Panc1 (cell line): ENCODE measurements around the gene CHRNA7. TPM values are rescaled to one million over a fixed set of nuclear protein-coding genes. Genes with fewer than 3 reads are reported as not detected.

Experiments
- ATAC-seq: fragments of 200-7000 bp; cut with Tn5 transposase; 2 replicates; pipeline ENCODE4 v1.9.1; 2020; ENCODE audit warnings: mild to moderate bottlenecking, moderate library complexity
- Bru-seq: library from RNA; stranded (reverse); fragments of 400-500 nt; gene quantifications from one replicate; lab custom pipeline; 2021; lab: Mats Ljungman, UMichigan
- BruChase-seq, 2 experiments: library from RNA; stranded (reverse); fragments of 400-500 nt; gene quantifications; one replicate each; lab custom pipeline; 2021; lab: Mats Ljungman, UMichigan
- BruUV-seq: library from RNA; stranded (reverse); fragments of 400-500 nt; replicated peaks from 2 replicates; lab custom pipeline; 2021; lab: Mats Ljungman, UMichigan
- CTCF ChIA-PET: fragments of 300-600 bp; sonication (Branson Sonifier 250); formaldehyde crosslinking; loops from one replicate; lab custom pipeline; 2022; ENCODE audit warnings: antibody characterized with exemption; lab: Charles Lee
- POLR2A ChIA-PET: fragments of 300-600 bp; sonication (Branson Sonifier 250); formaldehyde crosslinking; loops from one replicate; lab custom pipeline; 2022; ENCODE audit warnings: antibody characterized with exemption; lab: Charles Lee
- DNase-seq: peaks from one replicate; pipeline ENCODE4 v3.0.0-alpha.2; 2010; ENCODE audit warnings: low read depth, low spot score
- H3K27ac ChIP-seq: 2 replicates; pipeline ENCODE4 v1.5.1; 2011; ENCODE audit warnings: mild to moderate bottlenecking, low read length, inconsistent platforms
- H3K27me3 ChIP-seq: fragments of 200-500 bp; sonication (Bioruptor generic); 2 replicates; pipeline ENCODE4 v1.6.0; 2014; ENCODE audit warnings: low read length, inconsistent platforms; ENCODE audit not compliant: control insufficient read depth, insufficient read depth
- H3K36me3 ChIP-seq: fragments of 200-500 bp; sonication (Bioruptor generic); 2 replicates; pipeline ENCODE4 v1.5.1; 2014; ENCODE audit warnings: inconsistent platforms, mild to moderate bottlenecking, low read length, moderate library complexity; ENCODE audit not compliant: control insufficient read depth, insufficient read depth
- H3K4me1 ChIP-seq: 2 replicates; pipeline ENCODE4 v1.5.1; 2011; ENCODE audit warnings: inconsistent platforms, mild to moderate bottlenecking, low read length, moderate library complexity; ENCODE audit not compliant: control insufficient read depth, insufficient read depth
- H3K4me3 ChIP-seq, 2 experiments: 2 replicates each; pipeline ENCODE4 v1.5.1; 2011 to 2012; ENCODE audit warnings: low read depth in 2 of 2, low read length in 2 of 2, mild to moderate bottlenecking in 2 of 2, inconsistent platforms in 1 of 2, moderate library complexity in 1 of 2
- H3K9me3 ChIP-seq: fragments of 200-500 bp; sonication (Bioruptor generic); 2 replicates; pipeline ENCODE4 v1.5.1; 2014; ENCODE audit warnings: low read depth, mild to moderate bottlenecking, inconsistent platforms, low read length, moderate library complexity; ENCODE audit not compliant: control insufficient read depth, insufficient read depth
- POLR2AphosphoS5 ChIP-seq: IDR thresholded peaks from 2 replicates; pipeline ENCODE4 v1.6.1; 2012; ENCODE audit warnings: mild to moderate bottlenecking, low read depth, low read length, moderate library complexity
- SIN3A ChIP-seq: IDR thresholded peaks from 2 replicates; pipeline ENCODE4 v1.6.1; 2012; ENCODE audit warnings: low read depth, mild to moderate bottlenecking, low read length, moderate library complexity, borderline replicate concordance; ENCODE audit not compliant: insufficient read depth
- TCF7L2 ChIP-seq: IDR thresholded peaks from 2 replicates; pipeline ENCODE4 v1.6.1; 2011; ENCODE audit warnings: mild to moderate bottlenecking, low read depth, low read length, inconsistent platforms
- in situ Hi-C: cut with HindIII; loops from 2 replicates; pipeline ENCODE4 v1.10.0; 2016; ENCODE audit warnings: low sequenced_read_pairs, low pct_unique_long_range_greater_than_20kb
- intact Hi-C: fragments of 100-400 bp; cut with micrococcal nuclease; formaldehyde crosslinking; loops from one replicate; pipeline ENCODE4 v1.10.0; 2022; ENCODE audit not compliant: unreplicated experiment
- long read RNA-seq: library from polyadenylated mRNA; unstranded; transcript quantifications from one replicate; pipeline ENCODE4 v2.0.0, GENCODE V29; 2021; ENCODE audit not compliant: unreplicated experiment
- polyA plus RNA-seq: library from polyadenylated mRNA; unstranded; fragments of >200 nt; gene quantifications from one replicate; pipeline ENCODE4 v1.2.1, GENCODE V29; 2012; ENCODE audit warnings: missing spikeins; ENCODE audit not compliant: insufficient read length
- total RNA-seq: library from RNA; stranded (reverse); gene quantifications from one replicate; pipeline ENCODE4 v1.2.1, GENCODE V29; 2021; ENCODE audit not compliant: unreplicated experiment
- TF ChIP-seq, protein P1 (sequence below): fragments of 450-650 bp; IDR thresholded peaks from 2 replicates; pipeline ENCODE4 v1.5.1; 2017; ENCODE audit warnings: mild to moderate bottlenecking
- TF ChIP-seq, protein P2 (sequence below), 2 experiments: IDR thresholded peaks; 2 replicates each; pipeline ENCODE4 v1.6.1; 2011 to 2012; ENCODE audit warnings: low read depth in 2 of 2, control low read depth in 1 of 2, low read length in 1 of 2, mild to moderate bottlenecking in 1 of 2, moderate library complexity in 1 of 2; ENCODE audit not compliant: insufficient read depth in 1 of 2

The CHRNA7 gene
- total RNA-seq, result 3.3 TPM
- polyA plus RNA-seq, result 3.3 TPM
- Bru-seq, nascent RNA, result percentile 19 among the genes with signal in this experiment
- percentile 18 among the genes with signal in this experiment for BruChase-seq, experiment 1, labeled RNA remaining after a 2-hour chase
- BruChase-seq, experiment 2, labeled RNA remaining after a 6-hour chase, result percentile 15 among the genes with signal in this experiment
- long read RNA-seq, partial matches to known transcripts, result 2 of 4 reads
- long read RNA-seq, other reads (novel, unspliced or antisense), result 2 of 4 reads

DNA sequence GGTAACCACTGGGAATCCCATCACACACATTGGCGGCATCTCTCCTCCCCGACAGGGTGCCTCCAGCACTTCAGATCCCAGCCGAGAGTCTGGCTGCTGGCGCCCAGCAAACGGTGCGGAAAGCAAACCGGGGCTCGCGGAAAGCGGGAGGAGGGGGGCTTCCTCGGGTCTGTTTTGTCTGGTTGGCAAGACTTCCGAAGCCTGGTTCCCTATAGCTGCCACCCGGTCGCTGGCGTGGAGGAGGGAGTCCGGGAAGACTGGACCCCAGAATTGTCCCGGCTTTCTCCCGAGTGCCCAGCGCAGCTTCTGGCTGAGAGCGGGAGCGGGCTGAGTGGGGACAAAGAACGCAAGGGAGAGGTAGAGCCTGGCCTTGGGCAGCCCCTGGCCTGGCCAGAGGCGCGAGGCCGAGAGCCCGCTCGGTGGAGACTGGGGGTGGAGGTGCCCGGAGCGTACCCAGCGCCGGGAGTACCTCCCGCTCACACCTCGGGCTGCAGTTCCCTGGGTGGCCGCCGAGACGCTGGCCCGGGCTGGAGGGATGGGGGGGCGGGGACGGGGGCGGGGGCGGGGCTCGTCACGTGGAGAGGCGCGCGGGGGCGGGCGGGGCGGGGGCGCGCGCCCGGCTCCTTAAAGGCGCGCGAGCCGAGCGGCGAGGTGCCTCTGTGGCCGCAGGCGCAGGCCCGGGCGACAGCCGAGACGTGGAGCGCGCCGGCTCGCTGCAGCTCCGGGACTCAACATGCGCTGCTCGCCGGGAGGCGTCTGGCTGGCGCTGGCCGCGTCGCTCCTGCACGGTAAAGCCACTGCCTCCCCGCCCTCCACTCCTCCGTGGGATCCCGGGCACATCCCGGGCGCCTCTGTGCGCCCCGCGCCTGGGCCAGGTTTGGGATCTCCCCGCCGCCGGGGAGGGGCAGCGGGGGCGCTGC lies at the start of gene CHRNA7:
Gene CHRNA7 (plus strand): TSS at position 654 of the 920 bp plus-strand sequence. CDS start 80 bp downstream, at position 734.
- Histone ChIP-seq H3K4me3 (peak within 1 kb of the TSS; percentile 38 to 56), H3K27ac (no peak within 1 kb of the TSS), H3K27me3 (peaks cover 21% of the 10 kb centered on the region), H3K9me3 (no peaks in the 10 kb centered on the region), H3K4me1 (no peaks in the 10 kb centered on the region), H3K36me3 (peaks cover 2% of the 10 kb centered on the region; the same call in 1 of the 2 replicates)
- TF ChIP-seq, protein P1, sequence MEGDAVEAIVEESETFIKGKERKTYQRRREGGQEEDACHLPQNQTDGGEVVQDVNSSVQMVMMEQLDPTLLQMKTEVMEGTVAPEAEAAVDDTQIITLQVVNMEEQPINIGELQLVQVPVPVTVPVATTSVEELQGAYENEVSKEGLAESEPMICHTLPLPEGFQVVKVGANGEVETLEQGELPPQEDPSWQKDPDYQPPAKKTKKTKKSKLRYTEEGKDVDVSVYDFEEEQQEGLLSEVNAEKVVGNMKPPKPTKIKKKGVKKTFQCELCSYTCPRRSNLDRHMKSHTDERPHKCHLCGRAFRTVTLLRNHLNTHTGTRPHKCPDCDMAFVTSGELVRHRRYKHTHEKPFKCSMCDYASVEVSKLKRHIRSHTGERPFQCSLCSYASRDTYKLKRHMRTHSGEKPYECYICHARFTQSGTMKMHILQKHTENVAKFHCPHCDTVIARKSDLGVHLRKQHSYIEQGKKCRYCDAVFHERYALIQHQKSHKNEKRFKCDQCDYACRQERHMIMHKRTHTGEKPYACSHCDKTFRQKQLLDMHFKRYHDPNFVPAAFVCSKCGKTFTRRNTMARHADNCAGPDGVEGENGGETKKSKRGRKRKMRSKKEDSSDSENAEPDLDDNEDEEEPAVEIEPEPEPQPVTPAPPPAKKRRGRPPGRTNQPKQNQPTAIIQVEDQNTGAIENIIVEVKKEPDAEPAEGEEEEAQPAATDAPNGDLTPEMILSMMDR, result peak; percentile 7; the same call in 1 of the 2 replicates
- no peak for TF ChIP-seq TCF7L2
- ATAC-seq (peak; percentile 96), DNase-seq (no peak)
- ChIA-PET CTCF (interaction anchor here (0.6 to 1.3 kb wide), 3 partner anchors 41 to 72 kb away, joined by 3 read pairs; no protein-coding TSS in a partner anchor), POLR2A (no interaction called here)
- in situ Hi-C loops, result no loop called here
- no TSS peak for BruUV-seq
- intact Hi-C loops, result loop anchor here (10.0 kb wide), 1 partner anchor 85 kb away; no protein-coding TSS in a partner anchor

DNA sequence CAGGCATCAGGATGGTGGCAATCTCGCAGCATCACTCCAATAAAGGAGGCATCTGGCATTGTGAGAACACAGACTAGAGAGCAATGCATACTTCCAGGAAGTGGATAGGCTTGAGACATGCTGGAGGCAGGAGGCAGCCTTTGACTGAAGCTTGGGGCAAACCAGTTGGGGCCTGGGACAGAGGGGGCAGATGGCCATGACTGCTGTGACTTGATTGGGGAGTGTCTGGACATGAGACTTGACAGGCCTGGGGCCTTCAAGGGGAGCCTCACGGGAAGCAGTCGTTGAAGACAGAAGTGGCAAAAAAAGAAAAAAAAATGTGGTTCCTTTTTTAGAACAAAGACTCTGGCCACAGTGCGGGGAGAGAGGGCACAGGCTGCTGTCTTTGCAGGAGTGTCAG lies 44.7 kb upstream of the CHRNA7 start:
- no peak for ATAC-seq
- H3K27me3 ChIP-seq, result no peaks in the 10 kb centered on the region

More for the DNA sequence above, 44.7 kb upstream of the CHRNA7 start:
- H3K4me1 ChIP-seq, result no peaks in the 10 kb centered on the region
- intact Hi-C loops, result no loop called here
- TF ChIP-seq, protein P1, result no peak
- TF ChIP-seq TCF7L2, result no peak
- TF ChIP-seq SIN3A, result no peak
- TF ChIP-seq, protein P2, sequence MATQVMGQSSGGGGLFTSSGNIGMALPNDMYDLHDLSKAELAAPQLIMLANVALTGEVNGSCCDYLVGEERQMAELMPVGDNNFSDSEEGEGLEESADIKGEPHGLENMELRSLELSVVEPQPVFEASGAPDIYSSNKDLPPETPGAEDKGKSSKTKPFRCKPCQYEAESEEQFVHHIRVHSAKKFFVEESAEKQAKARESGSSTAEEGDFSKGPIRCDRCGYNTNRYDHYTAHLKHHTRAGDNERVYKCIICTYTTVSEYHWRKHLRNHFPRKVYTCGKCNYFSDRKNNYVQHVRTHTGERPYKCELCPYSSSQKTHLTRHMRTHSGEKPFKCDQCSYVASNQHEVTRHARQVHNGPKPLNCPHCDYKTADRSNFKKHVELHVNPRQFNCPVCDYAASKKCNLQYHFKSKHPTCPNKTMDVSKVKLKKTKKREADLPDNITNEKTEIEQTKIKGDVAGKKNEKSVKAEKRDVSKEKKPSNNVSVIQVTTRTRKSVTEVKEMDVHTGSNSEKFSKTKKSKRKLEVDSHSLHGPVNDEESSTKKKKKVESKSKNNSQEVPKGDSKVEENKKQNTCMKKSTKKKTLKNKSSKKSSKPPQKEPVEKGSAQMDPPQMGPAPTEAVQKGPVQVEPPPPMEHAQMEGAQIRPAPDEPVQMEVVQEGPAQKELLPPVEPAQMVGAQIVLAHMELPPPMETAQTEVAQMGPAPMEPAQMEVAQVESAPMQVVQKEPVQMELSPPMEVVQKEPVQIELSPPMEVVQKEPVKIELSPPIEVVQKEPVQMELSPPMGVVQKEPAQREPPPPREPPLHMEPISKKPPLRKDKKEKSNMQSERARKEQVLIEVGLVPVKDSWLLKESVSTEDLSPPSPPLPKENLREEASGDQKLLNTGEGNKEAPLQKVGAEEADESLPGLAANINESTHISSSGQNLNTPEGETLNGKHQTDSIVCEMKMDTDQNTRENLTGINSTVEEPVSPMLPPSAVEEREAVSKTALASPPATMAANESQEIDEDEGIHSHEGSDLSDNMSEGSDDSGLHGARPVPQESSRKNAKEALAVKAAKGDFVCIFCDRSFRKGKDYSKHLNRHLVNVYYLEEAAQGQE (IDR thresholded peaks at IDR 0.05; ENCODE audit: insufficient read depth in 1 of 2, low read depth in 2 of 2, low read length in 1 of 2), result no peak
- TF ChIP-seq POLR2AphosphoS5, result no peak
- no peaks in the 10 kb centered on the region for H3K36me3 ChIP-seq
- no peak overlapping the region for H3K27ac ChIP-seq
- BruUV-seq, result no TSS peak
- no peak overlapping the region for H3K4me3 ChIP-seq
- POLR2A ChIA-PET, result no interaction called here
- no peak for DNase-seq
- in situ Hi-C loops, result no loop called here
- no peaks in the 10 kb centered on the region for H3K9me3 ChIP-seq
- CTCF ChIA-PET, result no interaction called here
